Mesendoderm (in vitro differentiated cells): ENCODE results near the gene THADA.
A peak's percentile ranks its signal among the peaks of the same experiment; 100 is the strongest.

Experiments used
- DNase-seq: peaks from one replicate; pipeline ENCODE4 v3.0.0; 2013
- H2AK5ac ChIP-seq: 2 replicates; pipeline ENCODE4 v1.6.1; 2013; ENCODE audit warnings: low read length, inconsistent platforms
- H2BK120ac ChIP-seq: 2 replicates; pipeline ENCODE4 v1.6.1; 2013; ENCODE audit warnings: low read depth, mild to moderate bottlenecking, low read length, moderate library complexity, mixed read lengths
- H2BK15ac ChIP-seq: replicated peaks from 2 replicates; pipeline ENCODE4 v1.6.1; 2013; ENCODE audit warnings: low read depth, mild to moderate bottlenecking, moderate library complexity
- H2BK5ac ChIP-seq: 2 replicates; pipeline ENCODE4 v1.6.1; 2013; ENCODE audit warnings: low read length, inconsistent platforms
- H3K18ac ChIP-seq: 2 replicates; pipeline ENCODE4 v1.6.1; 2013; ENCODE audit warnings: mild to moderate bottlenecking, low read length, mixed read lengths
- H3K23ac ChIP-seq: one replicate; pipeline ENCODE4 v1.6.1; 2013; ENCODE audit warnings: low read length
- H3K27ac ChIP-seq: 2 replicates; pipeline ENCODE4 v1.5.1; 2013; ENCODE audit warnings: low read depth, mild to moderate bottlenecking, inconsistent platforms, low read length, moderate library complexity
- H3K27me3 ChIP-seq: 2 replicates; pipeline ENCODE4 v1.6.1; 2013; ENCODE audit warnings: low read length, control low read depth, mild to moderate bottlenecking, inconsistent platforms; ENCODE audit not compliant: insufficient read depth, poor library complexity
- H3K36me3 ChIP-seq: 2 replicates; pipeline ENCODE4 v1.6.1; 2013; ENCODE audit warnings: low read length, inconsistent platforms; ENCODE audit not compliant: control insufficient read depth, insufficient read depth
- H3K4ac ChIP-seq: one replicate; pipeline ENCODE4 v1.6.1; 2013; ENCODE audit warnings: low read depth, mild to moderate bottlenecking, low read length, moderate library complexity
- H3K4me1 ChIP-seq: 2 replicates; pipeline ENCODE4 v1.6.1; 2013; ENCODE audit warnings: low read depth, low read length, inconsistent platforms; ENCODE audit not compliant: control insufficient read depth
- H3K4me2 ChIP-seq: 2 replicates; pipeline ENCODE4 v1.6.1; 2013; ENCODE audit warnings: low read length
- H3K4me3 ChIP-seq: 2 replicates; pipeline ENCODE4 v1.5.1; 2013; ENCODE audit warnings: mild to moderate bottlenecking, low read length
- H3K56ac ChIP-seq: one replicate; pipeline ENCODE4 v1.6.1; 2013; ENCODE audit warnings: low read length
- H3K79me1 ChIP-seq: 2 replicates; pipeline ENCODE4 v1.6.1; 2013; ENCODE audit warnings: low read length, inconsistent platforms
- H3K79me2 ChIP-seq: 2 replicates; pipeline ENCODE4 v1.6.1; 2013; ENCODE audit warnings: mild to moderate bottlenecking, low read length; ENCODE audit not compliant: control insufficient read depth, insufficient read depth
- H3K9ac ChIP-seq: 2 replicates; pipeline ENCODE4 v1.6.1; 2013; ENCODE audit warnings: low read length, inconsistent platforms
- H4K5ac ChIP-seq: one replicate; pipeline ENCODE4 v1.6.1; 2013; ENCODE audit warnings: low read length
- H4K8ac ChIP-seq: one replicate; pipeline ENCODE4 v1.6.1; 2013; ENCODE audit warnings: low read depth, mild to moderate bottlenecking, control low read depth, low read length, moderate library complexity
- WGBS: extraction: QIAGEN DNeasy Blood & Tissue Kit; methylation state at CpG from one replicate; pipeline ENCODE4 v1.1.7; 2013; ENCODE audit warnings: low lambda C conversion rate, missing lambda C conversion rate; ENCODE audit not compliant: insufficient coverage; ENCODE audit errors: extremely low coverage; 5-methylcytosine and 5-hydroxymethylcytosine counted together

Gene THADA

DNA sequence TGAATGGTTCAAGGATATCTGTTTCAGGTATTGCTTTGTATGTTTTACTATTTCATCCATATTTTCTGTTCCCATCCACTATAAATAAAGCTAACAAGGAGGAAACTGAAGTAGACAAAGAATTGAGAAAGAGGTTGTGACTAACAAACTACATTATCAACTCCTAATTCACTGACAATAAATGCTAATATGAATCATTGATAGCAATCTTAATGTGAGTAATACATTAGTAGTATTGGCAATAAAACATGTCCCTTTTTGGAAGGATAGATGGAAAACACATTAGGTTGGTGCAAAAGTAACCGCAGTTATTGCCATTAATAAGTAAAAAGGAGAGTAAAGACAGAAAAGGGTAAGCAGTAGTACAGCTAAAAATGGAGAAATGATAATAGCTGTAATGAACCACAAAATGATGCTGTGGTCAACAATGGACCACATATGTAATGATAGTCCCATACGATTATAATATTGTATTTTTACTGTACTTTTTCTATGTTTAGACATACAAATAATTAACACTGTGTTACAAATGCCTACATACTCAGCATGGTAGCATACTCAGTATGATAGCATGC, 104.7 kb downstream of the THADA start:
- Histone ChIP-seq H3K56ac (no peak overlapping the region), H3K18ac (no peak overlapping the region), H3K4me2 (no peak overlapping the region), H3K4me1 (no peaks in the 10 kb centered on the region), H3K27me3 (no peaks in the 10 kb centered on the region), H3K4me3 (no peak overlapping the region), H3K23ac (no peak overlapping the region), H4K5ac (no peak overlapping the region), H3K79me2 (no peaks in the 10 kb centered on the region), H3K27ac (no peak overlapping the region), H2BK15ac (no peak overlapping the region), H3K79me1 (no peaks in the 10 kb centered on the region), H2AK5ac (no peak overlapping the region), H3K4ac (no peak overlapping the region), H3K9ac (no peak overlapping the region), H3K36me3 (no peaks in the 10 kb centered on the region), H4K8ac (no peak overlapping the region), H2BK120ac (no peak overlapping the region), H2BK5ac (no peak overlapping the region)
- no peak for DNase-seq
- no CpG with 5 or more reads among the region's 2 CpGs for WGBS

GRCh38 chr2:43490252-43490786, 105.5 kb downstream of the THADA start:
- Histone ChIP-seq H3K4ac (no peak overlapping the region), H4K5ac (no peak overlapping the region), H3K18ac (no peak overlapping the region), H3K4me3 (no peak overlapping the region), H3K23ac (no peak overlapping the region), H3K4me1 (no peaks in the 10 kb centered on the region), H3K36me3 (no peaks in the 10 kb centered on the region), H3K79me1 (no peaks in the 10 kb centered on the region), H2BK5ac (no peak overlapping the region), H2BK120ac (no peak overlapping the region), H4K8ac (no peak overlapping the region), H2BK15ac (no peak overlapping the region), H3K27me3 (no peaks in the 10 kb centered on the region), H3K9ac (no peak overlapping the region), H3K79me2 (no peaks in the 10 kb centered on the region), H2AK5ac (no peak overlapping the region), H3K4me2 (no peak overlapping the region), H3K27ac (no peak overlapping the region), H3K56ac (no peak overlapping the region)
- DNase-seq: no peak
- no CpG with 5 or more reads among the region's 1 CpG for WGBS

DNA sequence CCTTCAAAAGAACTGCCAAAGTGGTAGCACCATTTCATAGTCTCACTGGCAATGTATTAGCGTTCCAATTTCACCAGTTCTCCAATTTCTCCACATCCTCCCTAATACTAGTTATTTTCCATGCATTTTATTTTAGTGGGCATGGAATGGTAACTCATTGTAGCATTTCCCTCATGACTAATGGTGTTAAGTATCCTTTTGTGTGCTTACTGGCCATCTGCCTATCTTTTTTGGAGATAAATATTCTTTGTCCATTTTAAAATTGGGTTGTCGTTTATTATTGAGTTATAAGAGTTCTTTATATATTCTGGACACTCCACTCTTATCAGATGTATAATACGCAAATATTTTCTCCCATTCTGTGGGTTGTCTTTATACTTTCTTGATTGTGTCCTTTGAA, 107.1 kb downstream of the THADA start:
- Histone ChIP-seq H3K27me3 (no peaks in the 10 kb centered on the region), H3K4me3 (no peak overlapping the region), H4K8ac (no peak overlapping the region), H3K79me2 (no peaks in the 10 kb centered on the region), H3K23ac (no peak overlapping the region), H3K56ac (no peak overlapping the region), H3K79me1 (no peaks in the 10 kb centered on the region), H2BK15ac (no peak overlapping the region), H2BK120ac (no peak overlapping the region), H3K4me1 (no peaks in the 10 kb centered on the region), H3K4me2 (no peak overlapping the region), H3K4ac (no peak overlapping the region), H4K5ac (no peak overlapping the region), H3K36me3 (no peaks in the 10 kb centered on the region), H2BK5ac (no peak overlapping the region), H3K9ac (no peak overlapping the region), H3K27ac (no peak overlapping the region), H2AK5ac (no peak overlapping the region), H3K18ac (no peak overlapping the region)
- DNase-seq: no peak
- WGBS: no CpG with 5 or more reads among the region's 3 CpGs

- no peak for DNase-seq
- no peak overlapping the region for H4K8ac ChIP-seq
- no peaks in the 10 kb centered on the region for H3K79me2 ChIP-seq
Measured at GRCh38 chr2:43486603-43487002, 109.2 kb downstream of the THADA start.

DNA sequence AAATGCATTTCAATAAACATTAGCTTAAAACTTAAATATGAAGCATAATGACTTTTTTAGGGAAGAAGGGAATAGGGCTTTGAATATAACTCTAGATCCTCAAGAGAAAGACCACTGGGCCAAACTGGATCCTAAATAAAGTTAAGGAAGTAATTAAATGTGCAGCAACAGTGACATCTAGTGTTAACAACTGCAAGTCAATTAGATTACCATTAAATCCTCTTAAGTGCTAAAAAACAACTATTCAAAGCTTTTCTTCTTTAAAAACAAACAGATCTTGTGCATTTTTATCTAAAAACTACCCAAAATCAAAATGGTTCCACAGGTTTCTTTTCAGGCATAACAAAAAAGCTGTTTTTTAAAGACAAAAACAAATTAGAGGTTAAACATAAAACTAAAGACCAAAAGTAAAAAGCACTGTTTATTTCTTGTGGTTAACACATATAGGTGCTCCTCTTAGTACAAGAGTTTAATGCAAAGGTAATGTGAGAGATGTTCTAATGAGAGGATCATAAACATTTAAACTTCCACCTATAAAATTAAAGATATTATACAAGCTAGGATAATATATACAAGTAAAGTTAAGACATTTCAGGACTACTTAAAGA, 111.4 kb downstream of the THADA start:
- Histone ChIP-seq H3K27ac (no peak overlapping the region), H3K56ac (no peak overlapping the region), H4K5ac (no peak overlapping the region)

More at GRCh38 chr2:43486603-43487002, 109.2 kb downstream of the THADA start:
- Histone ChIP-seq H3K36me3 (no peaks in the 10 kb centered on the region), H3K4me2 (no peak overlapping the region), H4K5ac (no peak overlapping the region), H3K9ac (no peak overlapping the region), H3K18ac (no peak overlapping the region), H2BK120ac (no peak overlapping the region), H3K4me1 (no peaks in the 10 kb centered on the region), H3K4ac (no peak overlapping the region), H3K27ac (no peak overlapping the region), H3K56ac (no peak overlapping the region), H3K79me1 (no peaks in the 10 kb centered on the region), H2BK15ac (no peak overlapping the region), H2AK5ac (no peak overlapping the region), H3K27me3 (no peaks in the 10 kb centered on the region), H2BK5ac (no peak overlapping the region), H3K4me3 (no peak overlapping the region), H3K23ac (no peak overlapping the region)

DNA sequence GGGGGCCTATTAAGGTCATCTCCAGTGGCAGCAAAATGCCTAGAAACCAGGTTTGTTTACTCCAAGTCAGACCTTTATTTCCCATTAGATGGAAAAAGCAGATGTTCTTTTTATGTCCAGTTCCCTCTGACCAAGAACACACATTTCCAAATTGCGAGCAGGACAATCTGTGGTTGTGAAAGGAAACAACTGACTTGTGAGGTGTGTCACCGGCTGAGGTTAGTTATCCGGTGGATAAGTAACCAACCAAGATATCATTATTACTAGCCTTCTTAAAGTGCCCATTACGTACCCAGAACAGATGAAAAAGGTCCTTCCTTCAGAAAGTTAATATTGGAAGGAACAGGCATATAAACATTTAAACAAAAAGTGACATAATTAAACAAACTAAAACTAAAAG, 112.9 kb downstream of the THADA start:
- Histone ChIP-seq H2AK5ac (no peak overlapping the region), H2BK5ac (no peak overlapping the region), H4K8ac (no peak overlapping the region), H3K4me2 (no peak overlapping the region), H3K23ac (no peak overlapping the region), H3K4ac (no peak overlapping the region), H3K79me2 (no peaks in the 10 kb centered on the region), H4K5ac (no peak overlapping the region), H3K4me1 (no peaks in the 10 kb centered on the region), H3K9ac (no peak overlapping the region), H3K27ac (no peak overlapping the region), H3K27me3 (no peaks in the 10 kb centered on the region), H3K36me3 (no peaks in the 10 kb centered on the region), H2BK120ac (no peak overlapping the region), H2BK15ac (no peak overlapping the region), H3K4me3 (no peak overlapping the region), H3K56ac (no peak overlapping the region), H3K79me1 (no peaks in the 10 kb centered on the region), H3K18ac (no peak overlapping the region)
- WGBS: no CpG with 5 or more reads among the region's 4 CpGs
- no peak for DNase-seq

More for the DNA sequence above, 111.4 kb downstream of the THADA start:
- no peak overlapping the region for H3K4me3 ChIP-seq
- no peak overlapping the region for H3K23ac ChIP-seq
- H3K9ac ChIP-seq: no peak overlapping the region
- no peak overlapping the region for H2BK120ac ChIP-seq
- H2AK5ac ChIP-seq: no peak overlapping the region
- no peak overlapping the region for H3K18ac ChIP-seq
- H3K4me2 ChIP-seq: no peak overlapping the region
- H2BK15ac ChIP-seq: no peak overlapping the region
- H3K4me1 ChIP-seq: no peaks in the 10 kb centered on the region
- H4K8ac ChIP-seq: no peak overlapping the region
- no peaks in the 10 kb centered on the region for H3K79me2 ChIP-seq
- H3K4ac ChIP-seq: no peak overlapping the region
- no peaks in the 10 kb centered on the region for H3K27me3 ChIP-seq
- peak; percentile 84 for DNase-seq
- no peaks in the 10 kb centered on the region for H3K79me1 ChIP-seq
- no peaks in the 10 kb centered on the region for H3K36me3 ChIP-seq
- no peak overlapping the region for H2BK5ac ChIP-seq
